GM12873 (cell line): ENCODE results near the gene SLX1A.

Source experiments
- TF ChIP-seq, protein P1 (sequence below): IDR thresholded peaks from 2 replicates; pipeline ENCODE4 v1.5.1; 2012; ENCODE audit warnings: low read depth, mild to moderate bottlenecking, moderate library complexity, low read length, control low read depth; ENCODE audit not compliant: insufficient read depth; ENCODE audit errors: missing control alignments

SLX1A gene

GRCh38 chr16:30179931-30180330, 13.7 kb upstream of the SLX1A start:
- TF ChIP-seq, protein P1, sequence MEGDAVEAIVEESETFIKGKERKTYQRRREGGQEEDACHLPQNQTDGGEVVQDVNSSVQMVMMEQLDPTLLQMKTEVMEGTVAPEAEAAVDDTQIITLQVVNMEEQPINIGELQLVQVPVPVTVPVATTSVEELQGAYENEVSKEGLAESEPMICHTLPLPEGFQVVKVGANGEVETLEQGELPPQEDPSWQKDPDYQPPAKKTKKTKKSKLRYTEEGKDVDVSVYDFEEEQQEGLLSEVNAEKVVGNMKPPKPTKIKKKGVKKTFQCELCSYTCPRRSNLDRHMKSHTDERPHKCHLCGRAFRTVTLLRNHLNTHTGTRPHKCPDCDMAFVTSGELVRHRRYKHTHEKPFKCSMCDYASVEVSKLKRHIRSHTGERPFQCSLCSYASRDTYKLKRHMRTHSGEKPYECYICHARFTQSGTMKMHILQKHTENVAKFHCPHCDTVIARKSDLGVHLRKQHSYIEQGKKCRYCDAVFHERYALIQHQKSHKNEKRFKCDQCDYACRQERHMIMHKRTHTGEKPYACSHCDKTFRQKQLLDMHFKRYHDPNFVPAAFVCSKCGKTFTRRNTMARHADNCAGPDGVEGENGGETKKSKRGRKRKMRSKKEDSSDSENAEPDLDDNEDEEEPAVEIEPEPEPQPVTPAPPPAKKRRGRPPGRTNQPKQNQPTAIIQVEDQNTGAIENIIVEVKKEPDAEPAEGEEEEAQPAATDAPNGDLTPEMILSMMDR = no peak

GRCh38 chr16:30180741-30181140, 12.9 kb upstream of the SLX1A start:
- TF ChIP-seq, protein P1 = no peak

DNA sequence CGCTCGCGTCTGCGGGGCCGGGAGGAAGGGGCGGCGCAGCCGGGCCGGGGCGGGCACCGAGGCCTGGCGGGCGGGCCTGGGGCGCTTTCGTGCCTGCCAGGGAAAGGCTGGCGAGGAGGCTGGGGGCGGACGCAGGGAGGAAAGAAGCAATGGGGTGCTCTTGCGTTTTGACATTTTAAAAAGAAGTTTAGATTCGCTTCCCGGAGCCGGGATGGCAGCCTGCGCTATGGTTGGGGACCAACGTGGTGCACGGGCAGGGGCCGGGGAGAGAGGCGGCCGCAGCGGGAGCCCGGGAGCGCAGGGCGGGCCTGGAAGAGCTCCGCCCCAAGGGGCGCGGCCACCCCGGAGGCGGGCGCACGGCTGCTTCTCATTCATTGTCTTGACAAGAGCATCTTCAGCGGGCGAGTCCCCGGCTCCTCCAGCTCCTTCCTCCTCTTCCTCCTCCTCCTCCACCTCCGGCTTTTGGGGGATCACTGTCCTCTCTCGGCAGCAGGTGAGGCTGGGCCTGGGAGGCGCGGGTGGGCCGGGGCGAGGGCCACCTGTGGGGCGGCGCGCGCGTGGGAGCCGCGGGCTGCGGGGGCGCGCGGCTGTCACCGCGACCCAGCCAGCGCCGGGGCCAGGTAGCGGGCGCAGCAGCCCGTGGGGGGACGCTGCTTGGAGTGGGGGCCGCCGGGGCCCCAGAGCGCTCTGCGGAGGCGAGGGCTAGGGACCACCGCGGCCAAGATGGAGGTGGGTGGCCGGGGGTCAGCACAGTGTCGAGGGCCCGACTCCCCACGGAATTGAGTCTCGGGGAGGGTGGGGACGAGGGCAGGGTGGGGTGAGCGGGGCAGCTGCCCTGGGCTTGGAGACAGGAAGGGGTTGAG, 10.2 kb upstream of the SLX1A start, which contains the start of gene CORO1A:
Gene CORO1A (plus strand): TSS at position 370 of the 863 bp plus-strand sequence. CDS start 1,608 bp downstream, outside the sequence.
- TF ChIP-seq, protein P1 = no peak

DNA sequence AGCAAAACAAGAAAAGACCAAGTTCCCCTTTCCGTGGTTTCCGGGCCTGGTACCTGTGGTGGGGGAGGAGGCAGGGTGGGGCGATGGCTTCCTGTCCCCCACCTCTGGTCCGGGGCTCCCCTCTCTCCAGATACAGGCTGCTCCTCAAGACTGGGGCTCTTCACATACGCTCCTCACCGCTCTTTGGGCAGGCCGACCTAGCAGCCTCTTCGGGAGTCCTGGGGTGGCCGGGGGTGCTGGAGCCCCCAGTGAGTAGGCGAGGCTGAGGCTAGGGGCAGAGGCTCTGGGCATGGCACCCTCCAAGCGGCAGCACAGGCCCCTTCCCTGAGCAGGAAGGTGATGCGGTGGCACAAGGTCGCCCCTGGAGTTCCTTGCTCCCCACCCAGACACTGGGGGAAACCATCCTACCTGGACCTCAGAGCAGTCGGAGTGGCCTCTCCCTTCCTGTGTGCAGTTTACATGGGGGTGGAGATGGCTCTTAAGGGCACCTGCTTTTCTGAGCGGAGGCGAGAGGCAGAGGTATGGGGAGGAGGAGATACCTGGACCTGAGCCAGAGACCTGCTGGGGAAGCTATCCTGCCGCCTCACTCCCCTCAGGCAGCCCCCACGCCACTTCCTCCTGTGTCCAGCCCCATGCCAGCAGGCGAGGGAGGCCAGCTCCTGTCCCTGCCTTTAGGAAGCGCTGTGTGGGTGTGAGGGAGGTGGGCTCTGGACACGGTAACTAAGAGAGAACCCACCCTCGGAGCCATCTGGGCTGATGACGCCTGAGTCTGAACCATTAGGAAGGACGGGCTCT, 9.4 kb upstream of the SLX1A start:
- TF ChIP-seq, protein P1 = no peak

DNA sequence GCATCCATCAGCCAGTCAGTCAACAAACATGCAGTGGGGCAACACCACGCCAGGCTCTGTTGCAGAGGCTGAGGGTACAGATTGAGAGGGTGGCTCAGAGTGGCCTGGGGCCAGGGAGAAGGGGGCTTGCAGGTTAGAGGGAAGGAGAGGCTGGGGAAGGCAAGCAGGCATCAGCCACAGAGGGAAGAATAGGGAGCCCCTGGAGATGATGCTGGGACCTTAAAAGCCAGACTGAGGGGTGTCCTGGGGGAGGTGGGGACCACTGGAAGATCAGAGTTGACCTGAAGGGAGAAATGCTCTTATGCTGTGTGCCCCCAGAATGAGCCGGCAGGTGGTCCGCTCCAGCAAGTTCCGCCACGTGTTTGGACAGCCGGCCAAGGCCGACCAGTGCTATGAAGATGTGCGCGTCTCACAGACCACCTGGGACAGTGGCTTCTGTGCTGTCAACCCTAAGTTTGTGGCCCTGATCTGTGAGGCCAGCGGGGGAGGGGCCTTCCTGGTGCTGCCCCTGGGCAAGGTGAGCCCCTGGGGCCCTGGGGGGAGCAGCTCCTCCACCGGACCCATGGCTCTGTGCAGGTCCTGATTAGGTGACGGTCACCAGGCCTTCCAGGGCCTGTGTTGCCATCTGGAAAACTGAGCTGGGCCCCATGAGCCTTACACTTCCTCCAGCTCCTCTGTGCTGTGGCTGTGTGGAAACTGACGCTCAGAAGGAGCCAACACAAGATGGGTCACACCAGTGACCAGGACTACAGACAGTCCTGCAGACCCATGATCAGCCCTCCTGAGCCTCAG, 8.6 kb upstream of the SLX1A start:
- TF ChIP-seq, protein P1 = no peak

DNA sequence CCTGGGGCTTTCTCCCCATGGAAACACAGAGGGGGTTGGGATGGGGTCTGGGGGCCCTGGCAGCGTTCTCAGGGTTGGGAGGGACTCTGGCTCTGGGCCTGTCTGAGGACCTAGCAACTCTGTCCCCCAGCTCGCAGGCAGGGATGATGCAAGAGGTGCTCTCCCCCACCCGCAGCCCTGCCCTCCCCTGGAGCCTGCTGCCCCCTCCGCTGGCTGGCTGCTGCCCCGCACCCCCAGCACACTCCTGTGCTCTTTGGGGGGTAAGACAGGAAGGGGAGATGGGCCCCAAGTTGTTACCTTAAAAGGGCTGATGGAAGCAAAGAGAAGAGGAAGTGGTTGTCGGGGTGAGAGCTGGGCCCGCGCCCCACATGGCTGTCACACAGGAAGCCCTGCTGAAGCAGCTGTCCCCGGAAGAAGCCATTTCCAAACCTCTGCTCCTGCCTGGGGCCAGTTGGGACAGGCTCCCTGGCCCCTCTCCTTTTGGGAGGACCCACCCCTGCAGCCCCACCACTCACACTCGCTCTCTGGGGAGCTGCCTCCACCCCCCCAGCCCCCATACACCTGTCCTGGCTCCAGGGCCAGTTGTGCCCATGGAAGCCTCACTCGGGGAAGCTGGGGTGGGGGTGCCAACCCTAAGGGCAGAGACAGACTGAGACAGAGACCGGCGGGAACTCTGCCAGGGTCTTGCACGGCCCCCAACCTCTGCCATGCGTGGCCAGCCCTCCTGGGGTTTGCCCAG, 7.8 kb upstream of the SLX1A start:
- TF ChIP-seq, protein P1 = no peak
